PC-3 (cell line): ENCODE data around the gene MKX.

Experiments used
- EZH2 ChIP-seq: fragments of 300-600 bp; sonication (generic); IDR thresholded peaks from one replicate; pipeline ENCODE4 v1.6.1; 2017; ENCODE audit warnings: antibody characterized with exemption, mild to moderate bottlenecking, low read length; ENCODE audit not compliant: unreplicated experiment
- EZH2phosphoT487 ChIP-seq: fragments of 300-600 bp; sonication (generic); IDR thresholded peaks from 2 replicates; pipeline ENCODE4 v1.6.1; 2018; ENCODE audit warnings: mild to moderate bottlenecking, antibody characterized with exemption, low read length, borderline replicate concordance
- TF ChIP-seq, protein P1 (sequence below): fragments of 300-600 bp; sonication (generic); conservative IDR thresholded peaks from 2 replicates; pipeline ENCODE4 v1.5.1; 2017; ENCODE audit warnings: antibody characterized with exemption, low read depth, mild to moderate bottlenecking, low read length

DNA sequence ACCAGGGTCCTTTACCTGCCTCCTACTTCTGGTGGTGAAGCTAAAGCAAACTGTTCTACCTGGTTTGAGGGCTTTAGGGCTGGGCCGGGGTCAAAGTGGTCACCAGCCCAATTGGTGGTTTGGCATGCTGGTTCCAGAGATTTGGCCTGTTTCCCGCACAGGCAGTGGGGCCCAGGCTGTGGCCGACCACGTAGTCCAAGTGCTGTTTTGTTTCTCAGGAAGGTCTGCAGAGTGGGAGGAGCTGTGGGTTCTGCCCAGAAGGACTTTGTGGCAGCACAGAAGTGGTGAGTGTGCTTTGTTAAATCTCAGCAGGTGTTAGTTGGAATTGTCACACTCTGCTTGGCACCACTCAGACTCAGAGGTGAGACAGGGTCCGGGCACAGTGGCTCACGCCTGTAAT, 85.8 kb downstream of the MKX start:
- TF ChIP-seq, protein P1, sequence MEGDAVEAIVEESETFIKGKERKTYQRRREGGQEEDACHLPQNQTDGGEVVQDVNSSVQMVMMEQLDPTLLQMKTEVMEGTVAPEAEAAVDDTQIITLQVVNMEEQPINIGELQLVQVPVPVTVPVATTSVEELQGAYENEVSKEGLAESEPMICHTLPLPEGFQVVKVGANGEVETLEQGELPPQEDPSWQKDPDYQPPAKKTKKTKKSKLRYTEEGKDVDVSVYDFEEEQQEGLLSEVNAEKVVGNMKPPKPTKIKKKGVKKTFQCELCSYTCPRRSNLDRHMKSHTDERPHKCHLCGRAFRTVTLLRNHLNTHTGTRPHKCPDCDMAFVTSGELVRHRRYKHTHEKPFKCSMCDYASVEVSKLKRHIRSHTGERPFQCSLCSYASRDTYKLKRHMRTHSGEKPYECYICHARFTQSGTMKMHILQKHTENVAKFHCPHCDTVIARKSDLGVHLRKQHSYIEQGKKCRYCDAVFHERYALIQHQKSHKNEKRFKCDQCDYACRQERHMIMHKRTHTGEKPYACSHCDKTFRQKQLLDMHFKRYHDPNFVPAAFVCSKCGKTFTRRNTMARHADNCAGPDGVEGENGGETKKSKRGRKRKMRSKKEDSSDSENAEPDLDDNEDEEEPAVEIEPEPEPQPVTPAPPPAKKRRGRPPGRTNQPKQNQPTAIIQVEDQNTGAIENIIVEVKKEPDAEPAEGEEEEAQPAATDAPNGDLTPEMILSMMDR, result no peak
- TF ChIP-seq EZH2 (no peak), EZH2phosphoT487 (no peak)
